OCI-M2 (cell line): Measurements from ENCODE around the gene RTN4R.

Source experiments
- DNase-seq: peaks from one replicate; lab custom pipeline; 2025; ENCODE audit not compliant: unreplicated experiment; lab: John Stamatoyannopoulos, UW

RTN4R gene

DNA sequence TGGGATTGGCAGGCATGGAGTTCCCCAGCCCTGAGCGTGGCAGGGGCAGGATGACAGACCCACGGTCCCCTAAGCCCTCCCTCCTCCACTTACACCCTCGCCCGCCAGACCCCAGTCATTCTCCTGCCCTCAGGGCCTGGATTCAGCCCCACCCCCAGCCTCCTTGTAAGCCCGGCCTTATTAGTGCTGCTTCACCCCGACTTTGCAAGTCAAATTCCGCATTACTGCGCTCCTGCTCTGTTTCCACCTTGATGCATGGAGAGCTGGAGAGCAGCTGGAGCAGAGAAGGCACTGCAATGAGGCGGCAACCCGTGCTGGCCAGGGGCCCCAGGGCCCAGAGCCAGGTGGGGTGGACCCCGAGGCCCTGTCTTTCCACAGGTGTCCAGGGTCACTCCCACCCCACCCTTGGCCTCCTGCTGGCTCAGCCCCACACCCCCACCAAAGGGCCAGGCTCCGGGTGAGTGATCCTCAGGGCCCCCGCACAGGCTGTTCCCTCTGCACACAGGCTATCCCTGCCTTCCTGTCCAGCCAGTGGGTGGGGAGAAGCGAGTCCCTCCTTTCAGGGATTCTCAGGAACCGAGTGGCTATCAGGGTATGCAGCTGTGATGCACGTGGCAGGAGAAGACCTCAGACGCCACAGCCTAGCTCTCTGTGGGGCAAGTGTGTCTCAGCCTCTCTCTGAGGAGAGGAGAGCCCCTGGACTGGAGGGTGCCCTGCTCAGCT is 36.4 kb downstream of the RTN4R start:
- no peak for DNase-seq

DNA sequence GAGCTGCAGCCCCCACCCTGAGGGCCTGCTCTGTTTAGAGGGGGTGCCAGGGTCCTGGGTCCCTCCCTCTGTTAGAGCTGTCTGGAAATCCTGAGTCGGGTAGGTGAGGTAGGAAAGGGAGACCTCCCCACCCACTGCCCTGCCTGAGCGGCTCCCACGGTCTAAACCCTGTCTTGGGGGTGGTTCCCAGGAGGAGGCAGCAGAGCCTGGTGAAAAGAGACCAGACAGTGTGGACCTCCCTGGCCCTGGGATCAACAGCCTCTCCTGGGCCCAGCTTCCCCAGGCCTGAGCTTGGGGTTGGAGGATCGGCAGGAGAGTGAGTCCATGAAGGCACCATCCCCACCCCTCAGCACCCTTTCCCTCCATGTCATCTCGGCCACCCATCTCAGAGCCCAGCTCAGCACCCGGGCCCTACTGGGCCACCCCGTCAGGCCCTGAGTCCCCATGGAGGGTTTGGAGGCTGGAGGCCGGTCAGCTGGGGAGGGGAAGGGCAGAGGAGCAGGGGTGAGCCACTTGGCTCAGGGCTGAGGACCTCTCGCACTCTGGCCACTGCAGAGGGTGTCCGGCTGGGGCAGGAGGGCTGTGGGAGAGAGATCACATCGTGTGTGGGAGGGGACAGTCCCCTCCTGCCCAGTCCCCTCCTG is 37.2 kb downstream of the RTN4R start:
- no peak for DNase-seq

DNA sequence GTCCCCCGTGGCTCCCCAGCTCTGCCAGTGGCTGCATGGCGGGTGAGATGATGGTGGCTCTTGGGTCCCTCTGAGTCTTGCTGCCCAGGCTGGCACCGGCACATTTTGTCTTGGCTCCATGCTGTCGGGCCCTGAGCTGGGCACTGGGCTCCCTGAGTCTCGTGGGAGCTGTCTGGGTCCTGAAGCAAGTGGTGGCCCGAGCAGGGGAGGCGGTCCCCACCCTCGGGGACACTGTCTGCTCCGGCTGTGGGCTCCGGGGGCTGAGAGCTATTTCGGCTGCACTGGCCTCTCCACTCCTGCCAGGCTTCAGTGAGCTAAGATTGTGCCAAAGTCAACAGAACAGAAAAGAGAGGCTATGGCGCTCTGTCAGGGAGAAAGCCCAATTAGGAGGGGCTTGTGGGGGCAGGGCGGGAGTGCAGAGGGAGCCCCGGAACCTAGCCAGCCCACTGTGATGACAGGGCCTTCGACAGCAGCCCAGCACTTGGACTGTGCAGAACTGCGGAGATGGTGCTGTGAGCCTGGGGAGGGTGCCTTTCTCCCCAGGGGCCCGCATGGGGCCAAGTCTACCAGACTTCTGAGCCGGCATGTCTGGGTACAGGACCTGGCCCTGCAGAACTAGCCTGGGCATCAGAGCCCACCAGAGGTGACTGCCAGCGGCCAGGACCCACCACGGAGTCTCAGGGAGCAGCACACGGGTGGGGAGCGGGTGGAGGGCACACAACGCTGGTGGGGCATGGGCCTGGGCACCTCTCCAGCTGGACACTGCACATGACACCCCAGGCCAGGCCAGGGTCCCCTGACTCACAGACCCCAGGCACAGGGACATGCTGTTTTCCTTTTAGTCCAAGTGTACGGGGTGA is 38.0 kb downstream of the RTN4R start:
- DNase-seq, result no peak

DNA sequence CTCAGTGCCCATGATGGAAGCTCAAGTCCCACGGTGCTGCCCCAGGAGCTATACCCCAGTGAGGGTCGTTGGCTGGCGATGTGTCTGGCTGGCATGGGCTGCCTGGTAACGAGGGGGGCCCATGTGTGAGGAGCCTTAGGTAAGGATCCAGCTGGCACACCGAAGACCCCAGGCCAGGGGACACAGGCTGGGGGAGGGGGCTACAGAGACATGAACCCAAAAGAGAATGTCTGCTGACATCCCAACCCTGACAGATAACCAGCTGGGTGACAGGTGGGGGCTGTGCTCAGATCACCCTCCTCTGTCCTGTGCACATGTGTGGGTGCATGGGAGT is 39.2 kb downstream of the RTN4R start:
- no peak for DNase-seq

DNA sequence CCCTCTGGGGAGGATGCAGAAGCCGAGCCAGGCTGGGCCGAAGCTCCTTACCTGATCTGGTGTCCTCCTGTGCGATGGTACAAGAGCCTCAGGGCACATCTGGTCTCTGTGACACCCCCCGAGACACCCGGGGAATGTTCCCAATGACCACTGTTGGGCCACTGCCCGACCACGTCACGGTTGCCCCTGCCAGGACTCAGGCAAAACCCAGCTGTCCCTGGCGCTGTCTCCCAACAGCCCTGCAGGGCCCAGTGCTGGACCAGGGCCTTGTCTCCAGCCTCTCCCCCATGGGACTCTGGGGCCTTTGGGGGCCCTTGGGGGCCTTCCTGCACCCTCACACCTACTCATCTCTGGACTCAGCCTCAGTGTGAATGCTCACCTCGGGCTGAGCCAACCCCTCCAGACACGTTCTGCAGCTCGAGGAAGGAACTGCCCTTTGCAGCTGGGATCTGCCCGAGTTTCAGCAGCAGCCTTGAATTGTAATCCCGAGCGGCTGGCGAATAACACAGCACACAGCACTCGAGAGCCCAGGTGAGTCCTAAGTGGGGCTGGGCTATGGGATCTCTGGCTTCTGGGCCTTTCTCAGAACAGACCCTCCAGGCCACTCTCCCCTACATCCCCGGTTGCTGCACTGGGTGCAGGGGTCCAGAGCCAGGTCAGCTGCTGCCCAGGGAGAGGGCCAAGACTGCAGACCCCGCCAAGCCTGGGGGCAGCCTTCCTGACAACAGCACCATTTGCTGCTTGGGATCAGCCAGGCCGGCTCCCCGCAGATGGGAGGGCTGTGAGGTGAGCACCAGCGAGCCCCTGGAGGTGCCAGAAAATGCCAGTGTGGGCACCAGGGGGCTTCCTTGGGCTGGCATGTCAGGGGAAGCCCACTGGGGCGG is 39.8 kb downstream of the RTN4R start:
- no peak for DNase-seq

DNA sequence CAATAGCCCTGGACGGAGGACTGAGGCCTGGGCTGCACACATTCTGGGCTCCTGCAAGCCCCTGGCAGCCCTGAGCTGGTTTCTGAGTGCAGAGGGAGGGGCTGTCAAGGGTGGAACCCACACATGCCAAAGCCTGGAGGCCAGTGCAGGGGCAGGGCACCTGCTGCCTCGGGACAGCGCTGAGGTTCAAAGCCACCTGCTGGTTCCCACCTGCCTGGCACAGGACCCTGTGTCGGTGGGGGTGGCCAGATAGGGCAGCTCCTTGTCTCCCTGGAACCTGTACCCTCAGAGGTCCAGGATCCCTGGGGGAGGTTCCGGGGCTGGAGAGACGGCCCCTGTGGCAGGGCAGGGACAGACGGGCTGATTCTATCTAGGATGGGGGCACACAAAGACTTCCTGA is 40.8 kb downstream of the RTN4R start:
- DNase-seq, result no peak

DNA sequence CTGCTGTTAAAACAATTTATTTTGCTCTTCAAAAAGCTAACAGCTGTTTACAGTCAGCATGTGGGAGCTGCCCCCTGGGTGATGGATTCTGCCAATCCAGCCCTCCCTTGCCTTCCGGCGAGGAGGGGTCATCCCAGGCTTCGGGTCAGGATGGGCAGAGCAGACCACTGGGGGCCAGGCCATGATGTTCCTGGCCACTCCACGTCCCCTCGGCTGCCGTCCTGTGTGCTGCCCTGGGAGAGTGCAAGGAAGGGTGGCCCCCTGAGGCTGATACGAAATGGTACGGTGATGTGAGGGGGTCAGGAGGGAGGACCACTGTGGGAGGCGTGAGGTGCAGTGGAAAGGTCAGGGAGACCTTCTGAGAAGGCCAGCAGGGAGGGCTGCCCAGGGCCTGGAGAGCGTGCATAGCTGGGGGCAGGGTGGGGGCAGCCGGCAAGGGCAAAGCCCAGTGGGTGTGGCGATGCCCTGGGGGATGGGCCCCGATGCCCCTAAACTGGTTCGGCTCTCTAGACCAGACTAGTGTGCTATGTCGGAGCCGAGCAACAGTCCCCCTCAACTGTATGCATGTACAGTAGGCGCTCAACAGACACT is 41.3 kb downstream of the RTN4R start:
- no peak for DNase-seq

DNA sequence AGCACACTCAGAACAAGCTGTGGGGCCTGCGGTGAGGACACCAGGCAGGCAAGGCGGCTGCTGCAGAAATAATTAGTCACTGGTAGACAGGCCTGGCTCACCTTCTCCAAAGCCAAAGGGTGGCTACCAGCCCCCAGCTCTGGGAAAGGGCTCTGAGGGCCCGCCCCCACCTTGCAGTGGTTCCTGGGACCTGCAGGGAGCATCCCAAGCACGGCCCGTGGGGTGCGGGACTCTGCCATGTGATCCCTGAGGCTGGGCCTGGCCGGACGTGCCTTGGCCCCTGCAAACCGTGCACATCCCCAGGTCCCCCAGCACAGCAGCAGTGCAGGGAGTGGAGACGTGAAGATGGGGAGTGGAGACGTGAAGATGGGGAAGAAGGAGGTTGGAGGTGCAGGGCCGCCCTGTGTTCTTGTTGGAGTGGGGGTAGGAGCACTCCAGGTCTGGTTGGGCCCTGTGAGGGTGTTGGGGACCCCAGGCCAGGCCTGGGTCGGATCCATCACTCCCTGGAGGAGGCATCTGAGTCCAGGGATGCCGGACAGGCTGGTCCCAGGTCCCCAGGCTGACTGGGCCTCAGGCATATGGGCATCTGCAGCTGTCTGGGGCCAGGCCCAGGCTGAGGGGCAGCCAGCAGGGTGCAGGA is 41.9 kb downstream of the RTN4R start:
- DNase-seq, result no peak

DNA sequence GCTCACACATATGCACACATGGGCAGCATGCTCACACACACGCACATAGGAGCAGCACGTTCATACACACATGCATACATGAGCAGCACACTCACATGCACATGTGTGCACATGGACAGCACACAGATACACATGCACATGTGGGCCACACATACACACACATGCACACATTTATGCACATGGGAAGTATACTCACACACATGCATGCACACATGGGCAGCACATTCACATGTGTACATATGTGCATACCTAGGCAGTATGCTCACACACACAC is 42.5 kb downstream of the RTN4R start:
- DNase-seq, result no peak

DNA sequence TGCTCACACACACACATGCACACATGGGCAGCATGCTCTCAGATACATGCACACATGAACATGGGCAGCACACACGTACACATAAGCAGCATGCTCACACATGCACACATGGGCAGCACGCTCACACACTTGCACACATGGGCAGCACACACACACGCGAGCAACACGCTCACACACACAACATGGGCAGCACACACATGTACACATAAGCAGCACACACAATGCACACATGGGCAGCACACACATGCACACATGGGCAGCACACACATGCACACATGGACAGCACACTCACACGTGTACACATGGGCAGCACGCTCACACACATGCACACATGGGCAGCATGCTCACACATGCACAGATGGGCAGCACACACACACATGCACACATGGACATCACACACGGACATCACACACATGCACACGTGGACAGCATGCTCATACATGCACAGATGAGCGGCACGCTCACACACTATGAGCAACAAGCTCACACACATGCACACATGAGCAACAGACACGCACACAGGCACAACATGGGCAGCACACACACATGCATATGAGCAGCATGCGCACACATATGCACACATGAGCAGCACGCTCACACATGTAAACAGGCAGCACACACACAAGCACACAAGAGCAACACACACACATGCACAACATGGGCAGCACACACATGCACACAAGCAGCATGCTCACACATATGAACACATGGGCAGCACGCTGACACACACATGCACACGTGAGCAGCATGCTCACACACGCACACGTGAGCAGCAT is 43.0 kb downstream of the RTN4R start:
- no peak for DNase-seq

DNA sequence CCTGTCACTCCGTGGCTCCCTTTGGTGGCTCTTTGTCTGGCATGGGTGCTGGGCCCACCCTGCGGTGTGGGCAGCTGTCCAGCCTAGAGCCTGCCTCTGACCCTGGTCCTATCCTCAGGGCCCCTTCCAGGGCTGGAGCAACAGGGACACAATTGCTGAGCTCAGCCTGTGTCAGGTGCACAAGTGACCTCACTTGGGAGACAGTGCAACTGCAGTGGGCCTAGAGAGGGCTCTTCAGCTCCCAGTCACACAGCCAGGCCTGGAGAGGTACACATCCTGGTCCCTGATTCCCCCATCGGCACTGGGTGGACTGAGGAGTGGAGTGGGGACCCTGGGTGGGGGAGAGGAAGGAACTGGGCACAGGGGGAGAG is 43.9 kb downstream of the RTN4R start:
- DNase-seq, result no peak

DNA sequence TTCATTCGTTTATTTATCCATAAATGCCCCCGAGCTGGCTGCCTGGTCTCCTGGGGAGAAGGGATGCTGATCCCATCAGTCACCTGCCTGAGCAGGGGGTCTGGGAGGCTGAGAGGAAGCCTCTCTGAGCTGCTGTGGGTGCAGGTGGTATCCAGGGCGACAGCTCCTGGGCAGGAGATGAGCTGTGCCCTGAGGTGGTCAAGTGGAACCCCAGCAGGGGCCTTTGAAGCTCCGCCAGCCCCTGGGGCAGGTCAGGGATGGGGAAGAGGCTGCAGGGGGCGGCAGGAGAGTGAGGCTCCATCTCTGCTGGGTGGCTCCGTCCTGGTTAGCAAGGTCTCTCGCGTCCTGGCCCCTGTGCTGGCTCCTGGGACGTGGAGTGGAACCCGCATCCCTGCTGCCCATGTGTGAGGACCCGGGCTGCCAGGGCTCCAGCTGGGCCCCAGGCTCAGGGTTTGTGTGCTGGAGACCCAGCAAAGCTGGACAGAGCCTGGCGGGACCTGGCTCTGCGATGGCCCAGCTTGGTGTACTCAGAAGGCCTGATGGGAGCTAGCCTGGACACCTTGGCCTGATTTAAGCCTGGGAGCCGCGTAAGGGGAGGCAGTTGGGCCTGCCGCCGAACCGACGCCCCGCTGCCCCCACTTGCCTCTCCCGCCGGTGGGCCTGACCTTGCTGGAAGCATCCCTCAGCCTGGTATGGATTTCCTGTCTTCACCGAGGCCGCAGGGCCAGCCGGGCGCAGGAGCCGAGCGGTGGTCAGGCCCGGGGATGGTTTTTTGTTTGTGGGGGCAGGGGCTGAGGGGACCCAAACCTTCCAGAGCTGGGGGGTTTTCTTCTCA is 44.5 kb downstream of the RTN4R start:
- no peak for DNase-seq

DNA sequence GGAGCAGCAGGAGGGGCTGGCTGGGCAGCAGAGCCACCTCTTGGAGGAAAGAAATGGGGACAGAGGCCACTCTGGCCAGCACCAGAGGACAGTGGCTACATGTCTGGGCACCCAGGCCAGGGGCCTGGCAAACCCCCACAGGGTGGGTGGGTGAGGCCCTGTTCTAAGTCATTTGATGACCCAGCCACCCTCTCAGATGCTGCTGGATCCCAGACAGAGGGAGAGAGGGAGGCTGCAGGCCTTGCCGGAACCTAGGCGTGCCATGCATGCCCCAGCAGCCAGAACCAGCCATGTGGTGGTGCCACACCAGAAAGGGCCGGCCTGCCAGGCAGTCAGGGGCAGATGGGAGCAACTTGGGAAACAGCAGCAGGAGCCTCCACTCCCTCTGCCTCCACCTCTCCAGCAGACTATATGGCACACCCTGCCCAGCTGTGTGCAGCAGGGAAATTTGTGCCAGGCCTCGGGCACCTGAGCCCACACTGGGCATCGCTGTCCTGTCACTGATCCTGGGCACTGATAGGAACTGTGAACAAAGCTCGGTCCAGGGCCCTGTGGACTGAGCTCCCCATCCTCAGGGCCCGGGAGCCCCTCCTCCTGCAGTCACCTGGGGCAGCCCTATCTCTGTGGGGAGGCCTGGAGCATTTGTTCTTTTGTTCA is 45.2 kb downstream of the RTN4R start:
- no peak for DNase-seq

DNA sequence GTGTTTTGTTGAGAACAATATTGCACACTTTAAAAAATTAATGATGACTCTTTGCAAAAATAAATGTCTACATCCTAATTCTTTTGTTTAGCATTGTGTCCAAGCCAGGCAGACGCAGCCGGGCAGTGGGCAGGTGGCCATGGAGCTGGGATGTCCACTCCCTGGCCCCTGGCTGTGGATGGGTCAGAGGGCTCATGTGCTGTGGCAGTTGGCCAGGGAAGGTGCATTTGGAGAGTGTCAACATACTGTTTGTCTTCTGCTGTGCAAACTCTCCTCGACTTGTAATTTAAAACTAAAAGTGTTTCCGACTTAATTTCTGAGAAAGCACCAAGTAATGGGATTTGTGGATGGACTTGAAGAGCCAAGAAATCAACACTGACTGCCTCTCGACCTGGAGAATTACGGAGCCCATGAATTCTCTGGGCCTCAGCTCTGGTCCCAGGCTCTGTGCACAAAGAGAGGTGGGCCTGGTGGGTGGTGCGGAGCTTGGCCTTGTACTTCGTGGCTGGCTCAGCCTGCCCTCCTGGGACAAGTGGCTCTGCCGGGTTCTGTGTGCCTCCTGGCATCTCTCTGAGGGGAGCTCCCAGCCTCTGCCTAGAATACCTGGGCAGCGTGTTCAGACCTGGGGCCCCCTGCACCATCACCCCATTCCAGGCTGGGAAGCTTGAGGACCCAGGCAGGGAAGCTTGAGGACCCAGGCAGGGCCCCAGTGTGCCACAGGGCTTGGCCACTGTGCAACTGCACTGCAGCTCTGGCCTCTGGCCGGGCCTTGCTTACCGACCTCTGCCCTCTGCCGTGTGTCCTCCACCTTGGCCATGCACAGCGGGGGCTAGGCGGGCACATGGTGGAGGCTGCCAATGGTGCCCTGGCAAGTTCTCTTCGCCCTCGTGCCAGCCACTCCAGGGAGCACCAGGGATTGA is 46.4 kb downstream of the RTN4R start:
- no peak for DNase-seq

DNA sequence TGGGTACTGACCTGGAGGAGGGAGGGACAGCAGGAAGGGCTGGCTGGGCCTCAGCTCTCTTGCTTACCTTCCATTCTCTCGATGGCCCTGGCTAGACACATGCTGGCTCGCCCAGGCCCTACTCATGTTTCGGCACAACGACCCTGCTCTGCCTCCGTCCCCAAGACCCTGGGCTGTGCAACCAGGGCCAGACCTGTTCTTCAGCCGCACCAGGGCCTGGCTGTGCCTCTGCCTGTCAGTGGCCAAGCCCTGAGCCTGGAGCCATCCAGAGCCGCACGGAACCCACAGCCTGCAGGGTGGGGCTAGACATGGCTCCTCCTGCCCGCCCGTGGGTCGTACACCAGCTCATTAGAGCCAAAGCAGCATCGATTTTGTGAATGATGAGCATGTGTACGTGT is 47.5 kb downstream of the RTN4R start:
- no peak for DNase-seq

DNA sequence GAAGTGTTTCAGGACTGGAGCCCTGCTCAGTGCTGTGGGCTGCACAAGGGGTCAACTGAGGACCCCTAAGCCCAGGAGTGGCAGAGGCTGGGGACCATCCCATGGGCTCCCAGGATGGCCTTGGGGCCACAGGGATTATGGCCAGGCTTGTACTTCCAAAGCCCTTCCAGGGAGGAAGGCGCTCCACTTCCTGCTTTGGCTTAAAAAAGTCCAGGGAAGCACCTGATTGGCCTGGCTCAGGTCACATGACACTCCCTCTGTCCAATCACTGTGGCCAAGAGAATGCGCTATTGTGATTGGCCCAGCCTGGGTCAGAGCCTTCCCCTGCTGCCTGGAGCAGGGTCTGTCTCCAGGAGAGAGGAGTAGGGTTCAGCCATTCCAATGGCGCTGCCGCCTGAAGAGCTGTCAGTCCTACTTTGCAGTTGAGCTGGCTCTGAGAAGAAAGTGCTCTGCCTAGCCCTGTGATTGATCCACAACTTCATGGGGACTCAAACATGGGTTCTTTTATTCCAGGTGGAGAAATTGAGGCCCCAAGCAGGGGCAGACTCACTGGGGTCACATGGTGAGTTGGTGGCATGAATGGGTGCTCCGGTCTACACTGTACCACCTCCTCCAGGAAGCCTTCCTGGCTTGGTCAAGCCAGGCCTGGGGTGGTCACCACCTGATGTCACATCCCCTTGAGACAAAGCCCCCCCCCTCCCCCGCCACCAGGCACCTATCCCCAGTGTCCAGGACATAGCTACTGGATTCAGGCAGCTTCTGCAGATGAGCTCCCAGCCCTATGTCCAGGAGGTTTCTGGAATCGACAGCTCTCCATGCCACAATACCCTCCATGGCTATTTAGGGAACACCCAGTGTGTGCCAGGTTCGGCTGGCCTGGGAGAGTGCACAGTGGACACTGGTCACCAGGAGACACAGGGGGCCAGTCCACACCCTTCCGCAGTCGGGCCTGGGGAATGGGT is 48.2 kb downstream of the RTN4R start:
- DNase-seq, result no peak
